HL-60/S4 (cell line): ENCODE results near the gene SLC24A3.

ENCODE experiments used
- in situ Hi-C: fragments of 300-500 bp; cut with MboI; formaldehyde crosslinking; loops from 2 replicates; pipeline ENCODE4 v1.14.3; 2022; ENCODE audit warnings: low sequenced_read_pairs

The SLC24A3 gene

GRCh38 chr20:19336631-19337030 is 124.2 kb downstream of the SLC24A3 start:
- in situ Hi-C loops = no loop called here

DNA sequence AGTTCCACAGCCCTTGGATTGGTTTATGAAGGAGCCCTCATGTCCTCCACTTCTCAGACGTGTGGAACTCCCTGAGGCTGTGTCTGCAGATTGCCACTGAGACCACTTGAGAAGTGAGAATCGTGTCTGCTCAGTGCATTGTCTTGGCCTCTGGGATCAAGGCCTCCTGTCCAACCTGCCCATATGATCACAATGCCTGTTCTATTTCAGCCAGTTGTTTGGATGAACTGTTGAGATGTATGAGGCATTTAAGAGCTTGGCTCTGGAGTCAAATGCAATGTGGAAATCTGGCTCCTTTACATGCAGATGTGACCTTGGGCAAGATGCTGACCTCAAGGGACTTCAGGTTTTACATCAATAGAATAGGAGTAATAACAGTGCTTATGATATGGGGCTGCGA is 125.9 kb downstream of the SLC24A3 start:
- in situ Hi-C loops = no loop called here

- in situ Hi-C loops = no loop called here
These were observed 126.5 kb downstream of the SLC24A3 start for GRCh38 chr20:19338960-19339359.

DNA sequence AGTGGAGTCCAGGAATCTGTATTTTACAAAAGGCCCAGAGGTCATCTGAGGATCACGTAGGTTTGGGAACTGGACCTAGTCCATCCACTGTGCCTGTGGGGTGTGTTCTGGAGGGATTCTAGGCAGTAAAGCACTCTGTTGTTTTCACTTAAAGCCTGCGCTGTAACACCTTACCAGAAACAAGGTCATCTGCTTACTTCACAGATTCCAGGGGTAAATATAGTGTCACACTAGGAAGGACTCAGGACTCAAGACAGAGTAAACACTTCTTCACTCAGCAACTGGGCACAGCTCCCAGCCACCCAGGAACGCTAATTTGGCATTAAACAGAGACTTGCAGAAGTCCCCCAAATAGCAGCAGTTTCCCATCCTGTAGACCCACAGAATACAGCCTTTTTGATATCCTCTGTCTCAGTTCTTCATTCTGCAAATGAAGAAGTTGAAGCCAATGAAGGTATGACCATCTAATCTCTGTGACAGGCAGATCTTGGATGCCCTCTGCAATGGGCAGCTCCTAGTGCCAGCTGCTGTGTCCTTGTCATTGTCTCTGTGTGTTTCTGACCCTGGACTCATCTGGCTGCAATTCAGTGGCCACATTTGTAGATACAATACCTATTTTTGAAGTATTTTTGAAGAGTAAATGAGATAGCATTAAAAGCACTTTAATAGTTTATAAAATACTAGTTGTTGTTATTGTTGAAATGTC is 129.1 kb downstream of the SLC24A3 start:
- in situ Hi-C loops = no loop called here

DNA sequence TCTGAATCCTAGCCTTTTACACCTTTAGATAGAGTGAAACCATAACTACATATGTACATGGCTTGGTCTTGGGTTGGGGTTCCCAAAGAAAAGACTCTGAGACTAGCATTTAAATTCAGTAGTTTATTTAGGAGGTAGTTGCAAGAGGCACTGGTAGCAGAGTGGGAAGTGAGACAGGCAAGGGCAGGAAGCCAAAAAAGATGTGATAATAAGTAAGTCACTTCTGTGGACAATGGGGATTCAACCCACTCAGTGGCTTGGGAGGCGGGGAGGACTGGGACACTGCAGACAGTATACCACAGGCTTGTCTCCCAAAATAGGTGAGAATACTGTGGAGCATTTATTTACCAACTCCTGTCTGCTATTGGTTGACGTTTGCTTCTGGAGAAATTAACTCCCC is 131.9 kb downstream of the SLC24A3 start:
- in situ Hi-C loops = no loop called here

DNA sequence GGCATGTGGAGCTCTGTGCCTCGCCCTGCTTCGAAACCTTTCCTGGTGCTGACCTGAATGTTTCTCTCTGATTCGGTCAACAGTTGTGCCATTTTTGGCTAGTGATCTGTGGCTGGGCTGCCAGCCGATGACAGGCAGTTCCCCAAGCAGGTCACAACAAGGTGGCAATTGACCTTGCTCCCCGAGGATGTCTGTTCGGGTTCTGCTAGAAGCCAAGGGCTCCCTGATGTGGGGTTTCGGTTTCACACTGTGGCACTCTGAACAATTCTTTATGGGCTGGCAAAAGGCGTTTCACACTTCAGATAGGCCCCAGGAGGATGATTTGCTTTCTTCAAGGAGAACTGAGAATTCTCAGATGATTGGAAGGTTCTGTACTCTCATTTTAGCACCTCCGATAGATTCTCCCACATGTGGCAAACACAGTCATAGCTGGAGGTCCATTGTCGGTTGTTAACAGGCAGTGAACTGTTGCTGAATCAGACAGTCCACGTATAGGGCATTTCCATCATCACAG is 135.6 kb downstream of the SLC24A3 start:
- in situ Hi-C loops = no loop called here

GRCh38 chr20:19348582-19348981 is 136.1 kb downstream of the SLC24A3 start:
- in situ Hi-C loops = no loop called here

DNA sequence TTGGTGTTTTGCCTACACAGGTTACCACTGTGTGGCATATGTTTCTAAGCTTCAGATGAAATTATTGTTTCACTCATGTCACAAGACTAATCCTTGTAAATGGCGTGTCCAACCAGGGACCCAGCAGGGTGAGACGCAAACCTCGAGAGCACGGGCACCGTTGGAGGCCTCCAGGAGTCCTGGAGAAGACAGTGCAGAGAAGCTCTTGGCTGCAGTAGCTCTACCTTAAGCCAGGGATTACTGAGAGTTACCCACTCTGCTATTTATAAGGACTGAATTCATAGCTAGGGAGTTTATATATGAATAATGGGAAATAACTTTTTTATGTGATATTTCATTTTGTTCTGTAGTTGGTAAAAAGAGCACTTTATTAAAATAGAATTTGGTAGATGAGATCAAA is 137.4 kb downstream of the SLC24A3 start:
- in situ Hi-C loops = no loop called here

DNA sequence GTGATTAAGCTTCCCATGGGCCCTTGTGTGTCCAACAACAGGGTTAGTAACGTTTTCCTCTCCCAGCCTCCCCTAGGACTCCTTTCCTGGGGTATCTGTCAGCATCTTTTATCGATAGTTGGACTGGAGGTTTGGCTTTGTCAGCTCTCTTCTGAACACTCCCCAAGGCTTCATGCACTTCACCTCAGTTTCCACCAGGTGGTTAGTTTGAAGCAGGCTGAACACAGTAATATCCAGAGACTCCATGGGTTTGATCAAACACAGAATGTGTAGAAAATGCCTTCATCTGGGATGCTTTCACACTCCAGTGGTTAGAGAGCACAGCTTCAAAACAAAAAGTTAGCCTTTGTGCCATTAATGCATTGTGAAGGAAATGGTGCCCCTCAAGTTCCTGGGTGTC is 139.1 kb downstream of the SLC24A3 start:
- in situ Hi-C loops = no loop called here

DNA sequence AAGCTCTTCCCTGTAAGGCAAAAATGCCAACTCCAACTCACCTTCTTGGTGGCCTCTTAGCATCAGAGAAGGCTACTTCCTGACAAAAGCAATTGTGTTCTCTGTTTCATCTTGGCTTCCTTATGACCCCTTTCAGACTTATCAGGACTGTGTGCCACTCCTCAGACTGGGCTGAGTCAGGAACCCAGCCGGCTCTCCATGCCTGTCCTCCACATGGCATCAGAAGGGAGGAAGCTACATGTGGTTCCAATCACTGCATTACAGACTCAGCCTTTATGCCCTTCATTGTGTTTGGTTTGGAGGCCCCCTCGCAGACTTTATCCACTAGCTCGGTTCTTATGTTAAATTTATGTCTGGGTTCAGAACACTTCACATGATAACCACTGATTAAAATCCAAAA is 142.5 kb downstream of the SLC24A3 start:
- in situ Hi-C loops = no loop called here

DNA sequence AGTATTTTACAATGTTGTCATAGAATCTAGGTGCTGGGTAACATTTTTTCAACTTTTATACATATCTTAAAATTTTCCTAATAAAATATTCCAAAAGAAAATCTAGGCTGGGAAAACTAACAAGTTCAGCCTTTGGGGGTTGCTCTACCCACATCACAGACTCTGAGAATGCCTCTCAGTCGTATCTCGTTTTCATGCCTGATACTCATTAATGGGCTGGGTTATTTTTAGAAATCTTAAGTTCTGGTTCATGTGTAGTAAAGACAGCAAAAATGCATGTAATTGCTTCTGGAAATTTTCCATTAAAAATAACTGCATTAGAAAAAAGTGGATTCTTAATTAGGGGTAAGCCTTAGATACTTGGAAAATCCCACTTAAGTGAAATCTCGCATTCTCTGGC is 149.3 kb downstream of the SLC24A3 start:
- in situ Hi-C loops = no loop called here

DNA sequence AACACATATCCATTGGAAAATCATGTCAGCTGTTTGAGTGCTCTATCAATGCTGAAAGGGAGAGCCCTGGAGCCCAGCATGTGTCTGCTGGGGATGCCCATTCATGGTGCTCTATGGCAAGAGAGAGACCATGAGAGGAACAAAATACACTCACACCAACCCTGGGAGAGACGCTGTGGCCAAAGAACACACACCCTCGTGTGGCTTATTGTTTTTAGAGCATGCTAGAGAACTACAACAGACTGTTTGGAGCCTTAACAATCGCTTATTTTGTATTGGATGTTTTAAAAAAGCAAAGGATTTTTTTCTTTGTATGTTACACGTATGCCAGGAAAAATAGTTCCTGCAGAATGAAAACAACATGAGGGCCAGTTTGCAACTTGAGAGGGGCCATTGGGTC is 151.0 kb downstream of the SLC24A3 start:
- in situ Hi-C loops = no loop called here

DNA sequence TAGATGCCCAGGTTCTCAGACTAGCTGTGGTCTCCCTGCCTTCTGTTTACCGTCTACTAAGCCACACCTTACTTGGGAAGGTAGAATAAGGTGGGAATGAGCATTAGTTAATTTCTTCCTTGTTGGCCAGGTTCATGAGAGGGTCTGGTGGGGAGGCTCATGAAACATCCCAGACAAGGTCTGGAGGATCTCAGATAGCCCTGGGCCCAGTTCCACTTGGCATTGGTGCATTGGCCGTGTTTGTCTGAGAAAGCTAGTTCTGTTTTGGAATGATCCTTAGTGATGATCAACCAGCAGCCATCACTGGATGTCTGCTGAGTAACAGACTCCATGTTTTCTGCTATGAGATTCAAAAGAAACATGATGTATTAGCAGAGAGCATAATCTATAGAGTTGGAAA is 155.1 kb downstream of the SLC24A3 start:
- in situ Hi-C loops = no loop called here

- in situ Hi-C loops = no loop called here
These were observed 155.9 kb downstream of the SLC24A3 start for GRCh38 chr20:19368351-19368750.

DNA sequence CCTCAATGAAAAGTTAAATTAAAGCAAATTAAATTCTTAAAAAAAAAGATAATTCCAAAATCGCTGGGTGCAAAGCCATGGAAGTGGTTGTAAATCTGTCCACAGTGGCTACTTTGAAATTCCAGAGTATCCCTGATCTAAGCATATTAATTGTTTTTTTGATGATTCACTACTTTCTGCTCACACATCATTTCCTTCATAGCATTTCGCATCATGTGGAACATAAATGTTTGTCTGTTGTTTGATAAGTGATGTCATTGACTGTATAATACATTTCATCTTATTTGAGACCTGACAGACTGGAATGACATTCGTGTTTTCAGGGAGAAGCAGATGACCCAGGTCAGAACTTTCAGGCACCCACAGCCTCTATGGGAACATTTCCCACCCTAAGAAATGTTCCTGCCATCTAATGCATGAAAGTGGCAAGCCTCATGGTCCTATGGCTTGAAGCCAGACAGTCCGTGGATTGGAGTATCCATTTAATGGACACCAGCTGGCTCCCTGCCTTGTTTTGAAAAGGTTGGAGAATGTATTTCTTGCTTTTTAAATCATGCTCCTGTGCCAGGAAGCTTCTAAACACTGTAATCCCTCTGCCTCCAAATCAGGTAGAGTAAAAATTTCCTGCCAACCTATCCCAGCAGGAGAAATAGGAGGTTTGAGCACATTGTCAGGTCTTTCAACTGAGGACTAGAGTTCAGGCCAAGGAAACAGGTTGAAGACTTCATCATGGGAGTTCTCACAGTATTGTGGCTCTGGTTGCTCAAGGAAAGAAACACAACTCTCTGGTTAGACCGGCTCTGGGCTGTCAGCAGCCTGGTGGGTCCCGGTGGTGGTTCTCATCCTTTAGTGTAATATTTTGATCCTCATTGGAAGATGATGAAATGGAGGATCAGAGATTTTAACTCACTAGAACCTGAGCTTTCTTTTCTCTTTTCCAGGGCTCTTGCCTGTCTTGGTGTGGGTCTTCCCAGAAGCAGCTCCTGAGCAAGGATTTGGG is 157.9 kb downstream of the SLC24A3 start:
- in situ Hi-C loops = no loop called here

DNA sequence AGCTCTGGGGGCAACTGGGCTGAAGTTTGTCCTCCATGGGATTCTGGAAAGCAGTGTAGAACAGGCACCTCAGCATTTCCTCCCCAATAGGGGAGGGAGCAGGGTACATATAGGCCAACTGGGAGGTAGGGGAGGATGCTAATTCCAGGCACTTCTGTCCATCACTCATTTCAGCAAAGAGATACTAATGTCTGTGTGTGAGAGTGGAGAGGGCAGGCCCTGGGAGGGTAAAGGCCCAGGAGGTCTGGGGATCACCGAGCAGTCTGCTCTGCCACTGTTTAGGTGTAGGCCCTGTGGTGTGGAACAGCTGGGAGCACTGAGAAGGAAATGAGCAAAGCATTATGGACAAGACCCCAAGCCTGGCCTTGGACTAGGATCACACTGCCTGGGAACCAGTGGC is 158.7 kb downstream of the SLC24A3 start:
- in situ Hi-C loops = no loop called here

DNA sequence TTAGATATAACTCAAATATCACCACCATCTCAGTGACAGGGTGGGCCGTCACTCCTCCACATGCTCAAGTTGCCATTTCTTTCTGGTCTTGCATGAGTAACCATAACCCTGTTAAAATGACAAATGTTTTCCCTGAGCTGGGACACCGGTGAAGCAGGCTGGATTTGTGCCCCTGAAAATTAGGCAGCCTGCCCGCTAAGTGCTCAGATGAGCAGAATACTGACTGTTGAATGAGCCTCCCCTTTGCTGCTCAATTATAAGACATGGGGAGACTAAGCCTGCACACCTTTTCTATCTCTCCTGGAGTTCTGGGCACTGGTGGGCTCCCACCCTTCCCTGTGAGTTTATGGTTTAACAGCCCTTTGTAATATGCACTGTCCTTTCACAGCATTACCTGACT is 161.8 kb downstream of the SLC24A3 start:
- in situ Hi-C loops = no loop called here

- in situ Hi-C loops = no loop called here
These were observed 163.0 kb downstream of the SLC24A3 start for GRCh38 chr20:19375395-19375794.

- in situ Hi-C loops = no loop called here
These were observed 163.4 kb downstream of the SLC24A3 start for GRCh38 chr20:19375801-19376200.

DNA sequence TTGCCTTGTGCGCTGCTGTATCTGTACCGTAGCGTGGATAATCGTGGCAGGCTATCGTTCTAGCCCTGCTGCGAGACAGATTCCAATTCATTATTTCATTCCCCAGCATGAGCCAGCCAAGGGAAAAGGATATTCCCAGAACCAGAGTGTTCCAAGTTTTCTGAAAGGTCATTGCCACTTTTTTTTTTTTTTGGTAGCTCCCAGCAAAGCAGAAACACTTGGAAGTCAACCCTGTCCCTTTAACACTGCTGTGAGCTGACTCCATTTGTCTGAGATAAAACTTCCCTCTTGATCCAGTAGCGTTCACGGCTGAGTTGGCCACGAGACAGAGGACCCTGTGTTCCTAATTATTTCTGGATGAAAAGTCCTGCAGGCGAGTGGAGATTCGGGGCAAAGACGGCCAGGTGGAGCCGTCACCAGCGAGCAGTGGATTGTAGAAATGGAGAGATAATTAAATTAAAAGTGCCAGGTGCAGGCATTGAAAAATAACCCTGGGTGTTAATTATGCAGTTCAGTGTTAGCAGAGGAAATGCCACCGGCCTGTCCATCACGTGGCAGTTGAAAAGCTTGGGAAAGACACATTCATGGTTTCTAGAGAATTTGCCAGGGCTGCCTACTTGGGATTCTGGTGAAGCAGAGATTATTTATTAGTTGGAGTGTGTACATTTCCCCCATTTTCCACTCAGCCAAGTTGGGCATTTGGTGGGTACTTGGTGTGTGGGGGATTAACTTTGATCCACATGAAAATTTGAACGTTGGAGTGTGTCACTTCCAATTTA is 164.2 kb downstream of the SLC24A3 start:
- in situ Hi-C loops = no loop called here

DNA sequence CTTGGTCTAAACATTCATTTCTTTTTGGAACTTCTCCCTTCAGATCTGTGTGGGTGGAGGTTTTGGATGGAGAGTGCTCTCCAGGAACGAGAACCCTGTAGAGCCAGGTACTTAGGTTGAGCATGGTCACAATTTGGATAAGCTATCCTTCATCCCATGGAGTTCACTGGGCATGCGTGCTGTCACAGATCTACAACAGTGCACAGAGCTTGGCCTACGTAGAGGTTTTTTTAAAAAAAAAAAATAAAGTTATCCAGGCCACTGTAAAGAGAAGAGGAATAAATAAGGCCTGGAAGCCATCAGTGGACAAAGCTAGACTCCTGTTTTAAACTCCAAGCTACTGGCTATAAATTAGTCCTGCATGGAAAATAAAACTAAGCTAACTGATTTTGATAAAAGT is 165.6 kb downstream of the SLC24A3 start:
- in situ Hi-C loops = no loop called here
